Body of pancreas (tissue), 4 donors: ENCODE results near the gene NUP153. TPM values are rescaled to one million over a fixed set of nuclear protein-coding genes. Genes with fewer than 3 reads are reported as not detected.

Experiments used
- ATAC-seq: fragments of 150-250 bp; one replicate; pipeline ENCODE4 v1.9.1; 2016
- DNase-seq, 4 donors: peaks; one replicate each; pipeline ENCODE4 v3.0.0-alpha.2; 2019
- H3K27ac ChIP-seq, 4 donors: fragments of 200-600 bp; sonication (generic); 1 replicate in 3 of 4; 2 replicates in 1 of 4; pipeline versions ENCODE4 v1.5.1 to v1.6.1; 2016 to 2019; ENCODE audit warnings: mild to moderate bottlenecking in 1 of 4, mixed read lengths in 1 of 4, moderate library complexity in 1 of 4
- H3K27me3 ChIP-seq, 2 donors: fragments of 200-600 bp; sonication (generic); one replicate each; pipeline ENCODE4 v1.6.0; 2016; ENCODE audit warnings: mild to moderate bottlenecking in 1 of 2
- H3K36me3 ChIP-seq, 2 donors: fragments of 200-600 bp; sonication (generic); replicated peaks in 1 of 2; 2 replicates each; pipeline ENCODE4 v1.5.1; 2016; ENCODE audit warnings: low read depth in 2 of 2; ENCODE audit not compliant: insufficient read depth in 1 of 2
- H3K4me1 ChIP-seq: fragments of 200-600 bp; sonication (generic); one replicate; pipeline ENCODE4 v1.6.0; 2016
- H3K4me3 ChIP-seq, 2 donors: fragments of 200-600 bp; sonication (generic); 1 replicate in 1 of 2; 2 replicates in 1 of 2; pipeline ENCODE4 v1.5.1; 2016 to 2019
- H3K9me3 ChIP-seq, 3 donors: fragments of 200-600 bp; sonication (generic); 1 replicate in 2 of 3; 2 replicates in 1 of 3; pipeline ENCODE4 v1.5.1; 2016
- POLR2A ChIP-seq, 3 donors: fragments of 450-650 bp; IDR thresholded peaks; one replicate each; pipeline ENCODE4 v1.6.1; 2016; ENCODE audit warnings: antibody characterized with exemption in 3 of 3, mild to moderate bottlenecking in 2 of 3
- WGBS, 2 donors: methylation state at CpG; one replicate each; pipeline ENCODE4 v1.1.5; 2017; 5-methylcytosine and 5-hydroxymethylcytosine counted together
- intact Hi-C: fragments of 100-400 bp; cut with DNase I; formaldehyde crosslinking; loops from one replicate; pipeline ENCODE4 v1.15.1; 2023
- total RNA-seq, 2 donors: library from RNA; depleted of rRNA; stranded (reverse); fragments of >200 nt; gene quantifications; one replicate each; pipeline ENCODE4 v1.1.0, GENCODE V29; 2016
- TF ChIP-seq, protein P1 (sequence below), 7 experiments: fragments of 450-650 bp in 4 of 7; fragments of 200-600 bp in 3 of 7; sonication (generic) in 3 of 7; IDR thresholded peaks; one replicate each; pipeline ENCODE4 v1.5.1; 2016 to 2019; ENCODE audit warnings: antibody characterized with exemption in 7 of 7

NUP153 gene
- total RNA-seq, 2 donors from 2014 or later = 15.8 to 20.8 TPM

DNA sequence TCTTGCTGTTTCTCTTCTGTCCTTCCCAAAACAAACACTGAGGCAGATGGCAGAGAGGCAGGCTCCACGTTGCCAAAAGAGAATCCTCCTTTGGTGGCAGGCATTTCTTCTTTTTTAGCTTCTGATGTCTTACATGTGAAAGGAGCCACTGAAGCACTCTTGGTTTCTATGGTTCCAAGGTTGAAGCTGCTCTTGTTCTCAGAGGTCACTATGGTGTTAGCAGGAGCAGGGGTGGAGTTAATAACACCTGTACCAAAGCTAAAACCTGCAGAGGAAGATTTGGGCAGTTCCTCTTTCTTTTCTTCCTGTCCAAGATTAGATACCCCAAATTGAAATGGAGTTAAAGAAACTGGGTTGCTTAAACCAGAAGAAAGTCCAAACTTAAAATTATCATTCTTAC is 77.9 kb downstream of the NUP153 start:
- ATAC-seq (no peak), DNase-seq (no peak)
- Histone ChIP-seq H3K4me1 (no peaks in the 10 kb centered on the region), H3K27me3 (no peaks in the 10 kb centered on the region), H3K9me3 (no peaks in the 10 kb centered on the region), H3K36me3 (peaks cover 0 to 21% of the 10 kb centered on the region in 2 donors), H3K4me3 (no peak overlapping the region), H3K27ac (no peak overlapping the region)
- WGBS, 2 donors = 60 to 73% methylated on average over 1 of the region's 1 CpG
- TF ChIP-seq, protein P1, sequence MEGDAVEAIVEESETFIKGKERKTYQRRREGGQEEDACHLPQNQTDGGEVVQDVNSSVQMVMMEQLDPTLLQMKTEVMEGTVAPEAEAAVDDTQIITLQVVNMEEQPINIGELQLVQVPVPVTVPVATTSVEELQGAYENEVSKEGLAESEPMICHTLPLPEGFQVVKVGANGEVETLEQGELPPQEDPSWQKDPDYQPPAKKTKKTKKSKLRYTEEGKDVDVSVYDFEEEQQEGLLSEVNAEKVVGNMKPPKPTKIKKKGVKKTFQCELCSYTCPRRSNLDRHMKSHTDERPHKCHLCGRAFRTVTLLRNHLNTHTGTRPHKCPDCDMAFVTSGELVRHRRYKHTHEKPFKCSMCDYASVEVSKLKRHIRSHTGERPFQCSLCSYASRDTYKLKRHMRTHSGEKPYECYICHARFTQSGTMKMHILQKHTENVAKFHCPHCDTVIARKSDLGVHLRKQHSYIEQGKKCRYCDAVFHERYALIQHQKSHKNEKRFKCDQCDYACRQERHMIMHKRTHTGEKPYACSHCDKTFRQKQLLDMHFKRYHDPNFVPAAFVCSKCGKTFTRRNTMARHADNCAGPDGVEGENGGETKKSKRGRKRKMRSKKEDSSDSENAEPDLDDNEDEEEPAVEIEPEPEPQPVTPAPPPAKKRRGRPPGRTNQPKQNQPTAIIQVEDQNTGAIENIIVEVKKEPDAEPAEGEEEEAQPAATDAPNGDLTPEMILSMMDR (IDR thresholded peaks at IDR 0.05) = no peak
- TF ChIP-seq POLR2A (IDR thresholded peaks at IDR 0.05) = no peak
- intact Hi-C loops = no loop called here

DNA sequence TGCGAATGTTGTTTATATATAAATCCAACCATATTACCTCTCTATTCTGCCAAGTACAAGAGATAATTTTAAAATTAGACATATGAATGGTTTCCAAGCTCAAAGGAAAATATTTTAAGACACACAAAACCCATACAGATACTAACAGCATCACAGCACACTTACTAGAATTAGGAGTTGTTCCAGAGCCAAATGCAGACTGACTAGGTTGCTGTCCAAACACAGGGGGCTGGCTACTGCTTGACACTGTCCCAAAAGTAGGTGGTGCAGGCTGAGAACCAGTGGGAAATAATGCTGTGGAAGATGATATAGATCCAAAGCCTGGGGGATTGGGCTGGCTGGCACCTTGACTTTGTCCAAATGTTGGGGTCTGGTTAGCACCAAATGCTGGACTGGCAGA is 82.3 kb downstream of the NUP153 start:
- ATAC-seq = no peak
- no peak overlapping the region for H3K27ac ChIP-seq
- TF ChIP-seq, protein P1 (IDR thresholded peaks at IDR 0.05) = no peak
- TF ChIP-seq POLR2A (IDR thresholded peaks at IDR 0.05) = no peak
- H3K36me3 ChIP-seq = peaks cover 0 to 19% of the 10 kb centered on the region in 2 donors
- H3K4me1 ChIP-seq = no peaks in the 10 kb centered on the region
- no peak for DNase-seq
- H3K27me3 ChIP-seq = no peaks in the 10 kb centered on the region
- no peak overlapping the region for H3K4me3 ChIP-seq
- intact Hi-C loops = no loop called here
- 74 to 80% methylated on average over 1 of the region's 1 CpG for WGBS, 2 donors
- no peaks in the 10 kb centered on the region for H3K9me3 ChIP-seq

DNA sequence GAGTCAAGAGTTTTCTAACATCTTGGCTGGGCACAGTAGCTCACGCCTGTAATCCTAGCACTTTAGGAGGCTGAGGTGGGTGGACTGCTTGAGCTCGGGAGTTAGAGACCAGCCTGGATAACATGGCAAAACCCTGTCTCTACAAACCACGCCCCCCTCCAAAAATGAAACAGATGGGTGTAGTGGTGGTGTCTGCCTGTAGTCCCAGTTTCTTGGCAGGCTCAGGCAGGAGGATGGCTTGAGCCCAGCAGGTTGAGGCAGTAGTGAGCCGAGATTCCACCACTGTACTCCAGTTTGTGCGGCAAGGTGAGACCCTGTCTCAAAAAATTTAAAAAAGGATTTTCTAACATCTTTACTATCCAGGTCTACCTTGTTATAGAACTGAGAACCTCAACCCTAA is 84.6 kb downstream of the NUP153 start:
- Histone ChIP-seq H3K9me3 (no peaks in the 10 kb centered on the region), H3K4me3 (no peak overlapping the region), H3K36me3 (peaks cover 0 to 16% of the 10 kb centered on the region in 2 donors), H3K27ac (no peak overlapping the region), H3K27me3 (no peaks in the 10 kb centered on the region), H3K4me1 (no peaks in the 10 kb centered on the region)
- no peak for ATAC-seq
- no peak for DNase-seq
- TF ChIP-seq, protein P1 (IDR thresholded peaks at IDR 0.05) = no peak
- TF ChIP-seq POLR2A (IDR thresholded peaks at IDR 0.05) = no peak
- intact Hi-C loops = no loop called here
- 92 to 98% methylated on average over 5 of the region's 5 CpGs for WGBS, 2 donors

DNA sequence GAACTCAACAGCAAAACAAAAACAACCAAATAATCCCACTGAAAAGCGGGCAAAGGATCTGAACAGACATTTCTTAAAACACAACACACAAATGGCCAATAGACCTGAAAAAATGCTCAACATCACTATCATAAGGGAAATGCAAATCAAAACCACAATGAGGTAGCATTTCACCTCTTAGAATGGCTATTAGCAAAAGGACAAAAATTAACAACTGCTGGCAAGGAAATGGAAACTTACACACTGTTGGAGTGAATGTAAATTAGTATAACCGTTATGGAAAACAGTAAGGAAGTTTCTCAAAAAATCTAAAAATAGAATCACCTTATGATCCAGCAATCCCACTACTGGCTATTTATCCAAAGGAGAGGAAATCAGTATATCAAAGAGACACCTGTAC is 85.7 kb downstream of the NUP153 start:
- Histone ChIP-seq H3K4me1 (no peaks in the 10 kb centered on the region), H3K27ac (no peak overlapping the region), H3K27me3 (no peaks in the 10 kb centered on the region), H3K4me3 (no peak overlapping the region), H3K9me3 (no peaks in the 10 kb centered on the region), H3K36me3 (peaks cover 0 to 13% of the 10 kb centered on the region in 2 donors)
- WGBS, 2 donors = 53 to 74% methylated on average over 2 of the region's 2 CpGs
- DNase-seq (no peak), ATAC-seq (no peak)
- intact Hi-C loops = no loop called here
- TF ChIP-seq, protein P1 (IDR thresholded peaks at IDR 0.05) = no peak
- no peak for TF ChIP-seq POLR2A (IDR thresholded peaks at IDR 0.05)

DNA sequence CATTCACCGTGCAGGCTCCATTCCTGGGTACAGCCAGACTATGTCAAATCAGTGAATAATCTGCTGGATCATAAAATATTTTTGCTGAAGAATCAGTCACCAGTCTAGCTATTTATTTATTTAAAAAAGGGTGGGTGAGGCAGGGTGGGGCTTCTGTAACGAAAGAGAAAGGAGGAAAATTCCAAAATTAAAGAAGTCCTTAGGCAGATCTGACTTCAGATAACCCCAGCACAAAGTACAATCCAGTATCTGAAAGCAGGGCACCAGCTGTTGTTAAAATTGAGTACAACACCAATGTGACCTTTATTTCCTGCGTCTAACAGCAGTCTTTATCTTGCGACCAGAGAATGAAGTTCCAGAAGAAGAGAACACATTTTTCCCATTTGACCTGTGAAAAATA is 90.9 kb downstream of the NUP153 start:
- Histone ChIP-seq H3K9me3 (no peaks in the 10 kb centered on the region), H3K27me3 (no peaks in the 10 kb centered on the region), H3K4me1 (peaks cover 6% of the 10 kb centered on the region), H3K27ac (no peak overlapping the region), H3K4me3 (no peak overlapping the region), H3K36me3 (peaks cover 0 to 2% of the 10 kb centered on the region in 2 donors)
- DNase-seq = no peak
- TF ChIP-seq, protein P1 (IDR thresholded peaks at IDR 0.05) = no peak
- TF ChIP-seq POLR2A (IDR thresholded peaks at IDR 0.05) = no peak
- 82 to 89% methylated on average over 4 of the region's 4 CpGs for WGBS, 2 donors
- no peak for ATAC-seq
- intact Hi-C loops = no loop called here
